ENCODE measurements around the gene HYDIN.
"Not testable (repeated sequence)": the region's sequence is repeated elsewhere in the genome, so short reads cannot be mapped to it uniquely, and the experiment has no call there.

DNA sequence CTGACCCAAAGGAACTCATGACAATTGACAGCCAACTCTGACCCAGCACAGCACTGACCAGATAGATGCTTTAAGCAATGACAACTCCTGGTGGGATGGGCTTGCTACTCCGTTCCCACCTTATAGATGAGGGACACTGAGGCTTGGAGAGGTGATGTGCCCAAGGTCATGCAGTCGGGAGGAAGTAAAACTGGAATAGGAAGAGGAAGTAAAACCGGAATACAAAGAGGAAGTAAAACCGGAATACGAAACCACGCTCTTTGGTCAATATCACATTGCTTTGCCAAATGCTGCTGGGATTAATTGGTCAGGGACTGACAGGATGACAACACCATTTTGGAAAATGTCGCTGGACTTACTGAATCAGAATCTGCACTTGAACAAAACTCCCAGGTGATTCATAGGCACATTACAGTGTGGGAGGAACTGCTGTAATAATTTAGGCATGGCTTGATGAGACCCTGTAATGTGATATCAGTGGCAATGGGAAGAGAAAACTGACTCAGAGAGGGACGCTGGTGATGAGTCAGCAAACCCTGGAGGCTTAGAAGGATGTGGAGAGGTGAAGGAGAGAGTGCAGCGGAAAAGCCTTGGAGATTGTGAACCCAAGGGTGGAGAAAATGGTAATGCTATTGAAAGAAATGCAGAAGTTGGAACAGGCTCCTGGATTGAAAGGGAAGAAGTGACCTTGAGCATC is 243.4 kb downstream of the HYDIN start:
- TF ChIP-seq, protein P1, sequence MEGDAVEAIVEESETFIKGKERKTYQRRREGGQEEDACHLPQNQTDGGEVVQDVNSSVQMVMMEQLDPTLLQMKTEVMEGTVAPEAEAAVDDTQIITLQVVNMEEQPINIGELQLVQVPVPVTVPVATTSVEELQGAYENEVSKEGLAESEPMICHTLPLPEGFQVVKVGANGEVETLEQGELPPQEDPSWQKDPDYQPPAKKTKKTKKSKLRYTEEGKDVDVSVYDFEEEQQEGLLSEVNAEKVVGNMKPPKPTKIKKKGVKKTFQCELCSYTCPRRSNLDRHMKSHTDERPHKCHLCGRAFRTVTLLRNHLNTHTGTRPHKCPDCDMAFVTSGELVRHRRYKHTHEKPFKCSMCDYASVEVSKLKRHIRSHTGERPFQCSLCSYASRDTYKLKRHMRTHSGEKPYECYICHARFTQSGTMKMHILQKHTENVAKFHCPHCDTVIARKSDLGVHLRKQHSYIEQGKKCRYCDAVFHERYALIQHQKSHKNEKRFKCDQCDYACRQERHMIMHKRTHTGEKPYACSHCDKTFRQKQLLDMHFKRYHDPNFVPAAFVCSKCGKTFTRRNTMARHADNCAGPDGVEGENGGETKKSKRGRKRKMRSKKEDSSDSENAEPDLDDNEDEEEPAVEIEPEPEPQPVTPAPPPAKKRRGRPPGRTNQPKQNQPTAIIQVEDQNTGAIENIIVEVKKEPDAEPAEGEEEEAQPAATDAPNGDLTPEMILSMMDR (IDR thresholded peaks at IDR 0.05; ENCODE audit: poor library complexity) = not testable (repeated sequence)
- not testable (repeated sequence) for TF ChIP-seq EZH2 (IDR thresholded peaks at IDR 0.05; ENCODE audit: borderline replicate concordance)
